GM19035 (cell line): ENCODE results near the gene CACNB4.

ENCODE experiments used
- ATAC-seq: cut with Tn5 transposase; IDR thresholded peaks from one replicate; pipeline ENCODE4 v1.9.1; 2021; ENCODE audit not compliant: unreplicated experiment

Gene CACNB4

GRCh38 chr2:151830961-151831360, 267.9 kb downstream of the CACNB4 start:
- ATAC-seq = no peak

- ATAC-seq = no peak
Observed at GRCh38 chr2:151828890-151829324, 269.9 kb downstream of the CACNB4 start.

GRCh38 chr2:151828143-151828889, 270.5 kb downstream of the CACNB4 start, which contains the start of gene ARL5A:
Gene ARL5A (minus strand): TSS chr2:151828421. CDS start chr2:151828176, 245 bp downstream.
- ATAC-seq = peak; percentile 96

GRCh38 chr2:151827564-151828142, 271.2 kb downstream of the CACNB4 start:
- ATAC-seq = peak; percentile 33

- no peak for ATAC-seq
Observed at GRCh38 chr2:151826737-151827157, 272.1 kb downstream of the CACNB4 start.

GRCh38 chr2:151824886-151825285, 274.0 kb downstream of the CACNB4 start:
- ATAC-seq = no peak

- no peak for ATAC-seq
Observed at GRCh38 chr2:151823651-151824050, 275.2 kb downstream of the CACNB4 start.

- no peak for ATAC-seq
Observed at GRCh38 chr2:151819920-151820319, 278.9 kb downstream of the CACNB4 start.

- no peak for ATAC-seq
Observed at GRCh38 chr2:151817929-151818328, 280.9 kb downstream of the CACNB4 start.

- ATAC-seq = no peak
Observed at GRCh38 chr2:151816843-151817242, 282.0 kb downstream of the CACNB4 start.

- no peak for ATAC-seq
Observed at GRCh38 chr2:151815821-151816489, 282.9 kb downstream of the CACNB4 start.

GRCh38 chr2:151810489-151810888, 288.4 kb downstream of the CACNB4 start:
- no peak for ATAC-seq

- no peak for ATAC-seq
Observed at GRCh38 chr2:151809073-151809383, 289.8 kb downstream of the CACNB4 start.

- ATAC-seq = no peak
Observed at GRCh38 chr2:151808258-151809072, 290.4 kb downstream of the CACNB4 start.

- no peak for ATAC-seq
Observed at GRCh38 chr2:151805961-151806360, 292.9 kb downstream of the CACNB4 start.

GRCh38 chr2:151805343-151805742, 293.5 kb downstream of the CACNB4 start:
- no peak for ATAC-seq

- ATAC-seq = no peak
Observed at GRCh38 chr2:151803811-151804210, 295.0 kb downstream of the CACNB4 start.

- no peak for ATAC-seq
Observed at GRCh38 chr2:151802315-151802714, 296.5 kb downstream of the CACNB4 start.

GRCh38 chr2:151799886-151800292, 299.0 kb downstream of the CACNB4 start:
- ATAC-seq = no peak

- ATAC-seq = no peak
Observed at GRCh38 chr2:151796774-151797173, 302.1 kb downstream of the CACNB4 start.

GRCh38 chr2:151795646-151796240, 303.1 kb downstream of the CACNB4 start:
- ATAC-seq = no peak
